LNCaP clone FGC (cell line): ENCODE measurements around the gene HDLBP.

Source experiments
- DNase-seq: peaks from one replicate; pipeline ENCODE4 v3.0.0-alpha.2; 2011; ENCODE audit warnings: low read depth
- H3K4me3 ChIP-seq: 2 replicates; pipeline ENCODE4 v1.5.1; 2011; ENCODE audit warnings: mild to moderate bottlenecking, low read depth, low read length, control low read depth
- TF ChIP-seq, protein P1 (sequence below): IDR thresholded peaks from 2 replicates; pipeline ENCODE4 v1.5.1; 2012; ENCODE audit warnings: mild to moderate bottlenecking; ENCODE audit not compliant: control insufficient read depth, insufficient read depth; ENCODE audit errors: extremely low read depth

The HDLBP gene

DNA sequence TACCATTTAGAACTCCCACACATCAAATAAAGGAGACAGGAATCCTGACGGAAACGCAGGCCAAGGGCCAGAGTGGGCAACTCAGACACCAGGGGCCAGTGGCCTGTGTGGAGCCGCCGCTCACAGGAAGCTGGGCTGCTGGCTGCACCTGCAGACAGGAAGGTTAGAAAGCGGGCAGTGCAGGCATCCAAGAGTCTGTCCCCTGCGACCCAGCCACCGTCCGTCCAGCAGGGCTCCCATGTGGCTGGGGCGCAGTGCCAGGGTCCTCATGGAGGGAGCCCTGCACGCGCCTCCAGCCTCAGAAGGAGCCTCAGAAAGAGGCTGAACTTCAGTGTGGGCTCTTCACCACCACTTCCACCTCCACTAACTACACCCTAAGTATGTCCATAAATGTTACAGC is 129.5 kb downstream of the HDLBP start:
- H3K4me3 ChIP-seq = no peak overlapping the region
- DNase-seq = no peak
- TF ChIP-seq, protein P1, sequence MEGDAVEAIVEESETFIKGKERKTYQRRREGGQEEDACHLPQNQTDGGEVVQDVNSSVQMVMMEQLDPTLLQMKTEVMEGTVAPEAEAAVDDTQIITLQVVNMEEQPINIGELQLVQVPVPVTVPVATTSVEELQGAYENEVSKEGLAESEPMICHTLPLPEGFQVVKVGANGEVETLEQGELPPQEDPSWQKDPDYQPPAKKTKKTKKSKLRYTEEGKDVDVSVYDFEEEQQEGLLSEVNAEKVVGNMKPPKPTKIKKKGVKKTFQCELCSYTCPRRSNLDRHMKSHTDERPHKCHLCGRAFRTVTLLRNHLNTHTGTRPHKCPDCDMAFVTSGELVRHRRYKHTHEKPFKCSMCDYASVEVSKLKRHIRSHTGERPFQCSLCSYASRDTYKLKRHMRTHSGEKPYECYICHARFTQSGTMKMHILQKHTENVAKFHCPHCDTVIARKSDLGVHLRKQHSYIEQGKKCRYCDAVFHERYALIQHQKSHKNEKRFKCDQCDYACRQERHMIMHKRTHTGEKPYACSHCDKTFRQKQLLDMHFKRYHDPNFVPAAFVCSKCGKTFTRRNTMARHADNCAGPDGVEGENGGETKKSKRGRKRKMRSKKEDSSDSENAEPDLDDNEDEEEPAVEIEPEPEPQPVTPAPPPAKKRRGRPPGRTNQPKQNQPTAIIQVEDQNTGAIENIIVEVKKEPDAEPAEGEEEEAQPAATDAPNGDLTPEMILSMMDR = no peak

DNA sequence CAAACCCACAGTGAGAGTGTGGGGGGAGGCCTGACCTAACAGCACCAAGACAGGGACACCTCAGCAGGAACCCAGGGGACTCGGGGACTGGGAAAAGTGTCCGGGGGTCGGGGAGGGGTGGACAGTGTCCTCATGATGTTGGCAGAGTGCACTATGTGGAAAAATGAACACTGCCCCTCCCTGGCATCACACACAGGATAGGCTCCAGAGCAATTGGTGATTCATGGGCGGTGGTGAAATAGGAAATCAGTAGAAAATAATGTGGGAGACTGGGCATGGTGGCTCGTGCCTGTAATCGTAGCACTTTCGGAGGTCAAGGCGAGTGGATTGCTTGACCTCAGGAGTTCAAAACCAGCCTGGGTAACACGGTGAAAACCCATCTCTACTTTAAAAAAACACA is 130.6 kb downstream of the HDLBP start:
- H3K4me3 ChIP-seq = no peak overlapping the region
- no peak for DNase-seq
- TF ChIP-seq, protein P1 = no peak

DNA sequence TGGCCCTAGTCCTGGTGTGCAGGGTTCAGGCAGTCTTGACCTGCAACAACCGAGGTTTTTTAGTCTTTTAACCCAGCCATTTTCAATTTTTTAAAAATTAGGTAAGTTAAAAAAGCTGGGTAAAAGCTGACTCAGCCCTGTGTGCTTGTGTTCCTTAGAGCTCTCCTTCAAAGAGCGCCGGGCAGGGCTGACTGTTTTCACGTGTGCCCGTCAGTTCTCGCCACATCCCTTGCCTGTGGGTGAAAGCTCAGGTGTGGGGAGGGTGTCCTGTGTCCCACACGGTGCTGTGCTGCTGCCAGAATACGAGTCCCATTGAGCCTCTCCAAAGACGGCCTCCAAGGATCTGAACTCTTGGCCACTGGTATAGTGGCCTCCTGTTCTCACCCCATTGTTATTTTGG is 132.3 kb downstream of the HDLBP start:
- H3K4me3 ChIP-seq = no peak overlapping the region
- TF ChIP-seq, protein P1 = no peak
- no peak for DNase-seq

DNA sequence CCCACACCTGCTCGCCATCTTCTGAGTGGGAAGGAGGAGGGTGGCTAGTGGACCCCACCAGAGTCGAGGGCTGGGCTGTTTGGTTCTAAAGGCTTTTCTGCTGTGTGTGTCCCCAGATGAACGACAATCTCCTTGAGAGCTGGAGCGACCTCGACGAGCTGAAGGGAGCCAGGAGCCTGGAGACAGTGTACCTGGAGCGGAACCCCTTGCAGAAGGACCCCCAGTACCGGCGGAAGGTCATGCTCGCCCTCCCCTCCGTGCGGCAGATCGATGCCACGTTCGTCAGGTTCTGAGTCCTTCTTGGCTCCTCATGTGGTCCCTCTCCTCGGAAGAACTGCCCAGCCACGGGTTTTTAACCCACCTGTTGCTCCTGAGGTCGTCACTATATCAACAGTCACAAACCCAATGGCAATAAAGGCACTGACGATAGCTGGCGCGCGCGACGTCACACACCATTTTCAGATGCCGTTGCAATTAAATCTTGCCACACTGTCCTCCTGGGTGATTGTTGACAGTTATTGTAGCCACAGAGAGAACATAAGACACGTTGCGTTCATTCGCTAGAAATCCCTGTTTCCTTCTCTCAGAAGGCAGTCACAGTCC is 132.8 kb downstream of the HDLBP start:
- no peak overlapping the region for H3K4me3 ChIP-seq
- TF ChIP-seq, protein P1 = no peak
- DNase-seq = no peak

DNA sequence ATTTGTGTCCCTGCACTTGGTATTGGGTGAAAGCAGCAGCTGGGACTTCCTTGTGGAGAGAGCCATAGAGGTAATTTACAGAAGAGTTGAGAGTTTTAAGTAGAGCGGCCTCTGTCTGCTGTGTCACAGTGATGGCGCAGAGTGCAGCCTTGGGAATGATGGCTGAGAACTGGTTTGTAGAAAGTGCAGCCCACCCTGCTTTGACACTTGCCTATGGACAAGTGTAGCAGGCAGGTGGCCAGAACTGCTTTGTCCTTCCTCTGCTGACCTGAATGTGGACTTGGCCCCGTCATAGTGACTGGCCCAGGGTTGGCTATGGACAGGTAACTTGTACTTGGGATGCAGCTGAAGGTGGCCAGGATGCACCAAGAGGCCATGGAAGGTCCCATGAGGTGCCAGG is 133.3 kb downstream of the HDLBP start:
- no peak for DNase-seq
- no peak overlapping the region for H3K4me3 ChIP-seq
- TF ChIP-seq, protein P1 = no peak

DNA sequence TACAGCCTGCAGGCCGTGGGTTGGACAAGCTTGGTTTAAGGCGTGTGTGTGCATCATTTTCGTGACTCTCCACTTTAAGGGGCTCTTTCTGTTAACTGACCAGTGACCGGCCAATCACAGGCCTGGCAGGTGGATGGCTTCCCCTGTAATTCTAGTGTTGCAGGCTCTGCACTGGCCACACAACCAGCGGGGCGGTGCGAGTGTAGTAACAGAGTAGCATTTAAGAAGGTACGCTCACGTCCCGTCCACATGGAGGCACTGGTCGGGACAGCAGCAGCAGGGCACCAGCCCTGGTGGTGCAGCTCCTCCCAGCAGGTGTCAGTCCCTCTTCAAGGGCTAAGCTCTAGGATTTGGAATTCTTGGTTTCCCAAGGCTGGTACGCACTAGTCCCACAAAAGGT is 135.0 kb downstream of the HDLBP start:
- TF ChIP-seq, protein P1 = no peak
- H3K4me3 ChIP-seq = no peak overlapping the region
- DNase-seq = no peak

DNA sequence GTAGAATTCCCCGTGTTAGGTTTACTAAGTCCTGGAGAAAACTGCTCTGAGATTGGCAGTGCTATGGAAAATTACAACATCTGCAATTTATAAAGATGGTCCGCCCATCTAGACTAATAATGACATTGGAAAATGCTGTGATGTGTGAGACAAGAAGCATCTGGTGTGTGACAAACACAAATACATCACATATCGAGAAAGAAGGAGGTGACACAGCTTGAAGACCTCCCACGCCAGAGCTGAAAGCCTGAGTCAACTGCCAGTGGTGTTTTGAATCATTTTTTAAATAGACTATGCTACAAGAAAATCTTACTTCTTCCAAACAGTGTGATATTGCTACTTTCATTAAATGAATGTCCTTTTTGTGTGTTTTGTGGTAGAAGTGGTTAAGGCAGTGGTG is 135.6 kb downstream of the HDLBP start:
- no peak overlapping the region for H3K4me3 ChIP-seq
- no peak for DNase-seq
- TF ChIP-seq, protein P1 = no peak
